H1 (cell line): ENCODE results near the gene PTPN3. TPM values are rescaled to one million over a fixed set of nuclear protein-coding genes. Genes with fewer than 3 reads are reported as not detected.

Experiments used
- CTCF ChIA-PET: fragments of 300-600 bp; sonication (Branson Sonifier 250); formaldehyde crosslinking; loops from one replicate; lab custom pipeline; 2021; ENCODE audit not compliant: partially characterized antibody; lab: Charles Lee
- POLR2A ChIA-PET: fragments of 300-600 bp; sonication (Branson Sonifier 250); formaldehyde crosslinking; loops from one replicate; lab custom pipeline; 2021; ENCODE audit warnings: inconsistent platforms; ENCODE audit not compliant: partially characterized antibody; lab: Charles Lee
- DNase-seq, 2 experiments: peaks; one replicate each; pipeline versions ENCODE4 v3.0.0 to v3.0.0-alpha.2; 2010 to 2022; ENCODE audit warnings: low spot score in 2 of 2, low read depth in 1 of 2, mixed read lengths in 1 of 2
- FAIRE-seq: peaks from 2 replicates; lab custom pipeline; 2011; peaks lifted over from hg19 to GRCh38; lab: Jason Lieb, UNC
- H2AFZ ChIP-seq: 2 replicates; pipeline ENCODE4 v1.8.1; 2012; ENCODE audit warnings: low read length, inconsistent platforms
- H2AK5ac ChIP-seq: 2 replicates; pipeline ENCODE4 v1.6.1; 2013; ENCODE audit warnings: low read depth, low read length
- H2BK120ac ChIP-seq: replicated peaks from 2 replicates; pipeline ENCODE3; 2013; ENCODE audit warnings: low read depth, low read length, inconsistent platforms
- H2BK12ac ChIP-seq: 2 replicates; pipeline ENCODE4 v1.6.1; 2013; ENCODE audit warnings: low read depth, low read length
- H2BK15ac ChIP-seq: 2 replicates; pipeline ENCODE4 v1.6.1; 2013; ENCODE audit warnings: low read length
- H2BK20ac ChIP-seq: 2 replicates; pipeline ENCODE4 v1.6.1; 2013; ENCODE audit warnings: low read length
- H2BK5ac ChIP-seq: 2 replicates; pipeline ENCODE4 v1.6.1; 2013; ENCODE audit warnings: low read depth, low read length
- H3K14ac ChIP-seq: 2 replicates; pipeline ENCODE4 v1.6.1; 2013; ENCODE audit warnings: inconsistent platforms; ENCODE audit not compliant: insufficient read length
- H3K18ac ChIP-seq: 2 replicates; pipeline ENCODE4 v1.6.1; 2013; ENCODE audit warnings: low read length; ENCODE audit errors: extremely low read depth
- H3K23ac ChIP-seq: 2 replicates; pipeline ENCODE4 v1.6.1; 2013; ENCODE audit warnings: inconsistent platforms; ENCODE audit not compliant: insufficient read length
- H3K23me2 ChIP-seq: 2 replicates; pipeline ENCODE4 v1.6.1; 2013; ENCODE audit warnings: low read depth, low read length
- H3K27ac ChIP-seq: 2 replicates; pipeline ENCODE4 v1.6.1; 2011; ENCODE audit warnings: low read depth, low read length, inconsistent platforms
- H3K27me3 ChIP-seq, 4 experiments: replicated peaks in 1 of 4; 1 replicate in 1 of 4; 2 replicates in 3 of 4; pipeline versions ENCODE4 v1.6.1 to v1.8.1; 2011 to 2013; ENCODE audit warnings: low read length in 3 of 4, mild to moderate bottlenecking in 3 of 4, inconsistent platforms in 2 of 4, mixed read lengths in 2 of 4, moderate library complexity in 1 of 4; ENCODE audit not compliant: control insufficient read depth in 3 of 4, insufficient read depth in 3 of 4; ENCODE audit errors: extremely low read depth in 1 of 4
- H3K36me3 ChIP-seq, 4 experiments: 2 replicates each; pipeline versions ENCODE4 v1.6.1 to v1.8.1; 2011 to 2013; ENCODE audit warnings: mild to moderate bottlenecking in 4 of 4, low read length in 3 of 4, moderate library complexity in 2 of 4, control low read depth in 1 of 4, inconsistent platforms in 1 of 4; ENCODE audit not compliant: insufficient read depth in 4 of 4, control insufficient read depth in 2 of 4
- H3K4ac ChIP-seq: replicated peaks from 2 replicates; pipeline ENCODE3; 2013; ENCODE audit warnings: low read length, low read depth, mixed read lengths, inconsistent platforms; ENCODE audit not compliant: insufficient read length
- H3K4me1 ChIP-seq, 4 experiments: replicated peaks in 1 of 4; 1 replicate in 1 of 4; 2 replicates in 3 of 4; pipeline versions ENCODE4 v1.6.1 to v1.8.1; 2011 to 2013; ENCODE audit warnings: low read length in 3 of 4, inconsistent platforms in 2 of 4, mixed read lengths in 1 of 4; ENCODE audit not compliant: insufficient read depth in 4 of 4, control insufficient read depth in 3 of 4
- H3K4me2 ChIP-seq, 2 experiments: 2 replicates each; pipeline versions ENCODE4 v1.6.1 to v1.8.1; 2011 to 2013; ENCODE audit warnings: low read depth in 2 of 2, low read length in 2 of 2, control low read depth in 1 of 2, inconsistent platforms in 1 of 2, mild to moderate bottlenecking in 1 of 2; ENCODE audit not compliant: insufficient read depth in 1 of 2
- H3K4me3 ChIP-seq, 4 experiments: fragments of 200-600, 300-600 bp in 1 of 4; sonication (generic), shearing (Covaris generic), sonication (Bioruptor Twin) in 1 of 4; 2 replicates each; pipeline versions ENCODE4 v1.5.1 to v1.8.1; 2011 to 2016; ENCODE audit warnings: low read length in 4 of 4, low read depth in 3 of 4, control low read depth in 2 of 4, inconsistent platforms in 2 of 4, mild to moderate bottlenecking in 2 of 4, mixed read lengths in 1 of 4, moderate library complexity in 1 of 4; ENCODE audit not compliant: insufficient read depth in 2 of 4; ENCODE audit errors: extremely low read depth in 1 of 4
- H3K56ac ChIP-seq: replicated peaks from 2 replicates; pipeline ENCODE3; 2013; ENCODE audit warnings: low read depth, mild to moderate bottlenecking, mixed read lengths, low read length, inconsistent platforms; ENCODE audit not compliant: insufficient read length
- H3K79me1 ChIP-seq: 2 replicates; pipeline ENCODE4 v1.6.1; 2013; ENCODE audit warnings: low read depth, low read length, control low read depth
- H3K79me2 ChIP-seq, 2 experiments: 2 replicates each; pipeline versions ENCODE4 v1.6.1 to v1.8.1; 2012 to 2013; ENCODE audit warnings: low read length in 2 of 2, mild to moderate bottlenecking in 2 of 2, inconsistent platforms in 1 of 2; ENCODE audit not compliant: insufficient read depth in 2 of 2, control insufficient read depth in 1 of 2
- H3K9ac ChIP-seq, 4 experiments: replicated peaks in 1 of 4; 1 replicate in 1 of 4; 2 replicates in 3 of 4; pipeline versions ENCODE4 v1.6.1 to v1.8.1; 2011 to 2013; ENCODE audit warnings: low read depth in 3 of 4, low read length in 3 of 4, control low read depth in 2 of 4, mild to moderate bottlenecking in 2 of 4, moderate library complexity in 2 of 4, inconsistent platforms in 1 of 4; ENCODE audit errors: extremely low read depth in 1 of 4
- H3K9me3 ChIP-seq, 2 experiments: 2 replicates each; pipeline versions ENCODE4 v1.6.1 to v1.8.1; 2012 to 2013; ENCODE audit warnings: mild to moderate bottlenecking in 2 of 2, moderate library complexity in 2 of 2, control low read depth in 1 of 2, inconsistent platforms in 1 of 2, low read depth in 1 of 2, low read length in 1 of 2, mixed read lengths in 1 of 2; ENCODE audit not compliant: insufficient read depth in 2 of 2
- H4K20me1 ChIP-seq, 2 experiments: replicated peaks in 1 of 2; 2 replicates each; pipeline versions ENCODE3 to v1.8.1; 2011 to 2013; ENCODE audit warnings: inconsistent platforms in 2 of 2, low read length in 2 of 2, mild to moderate bottlenecking in 1 of 2; ENCODE audit not compliant: insufficient read depth in 2 of 2, control insufficient read depth in 1 of 2
- H4K5ac ChIP-seq: 2 replicates; pipeline ENCODE4 v1.6.1; 2013; ENCODE audit warnings: low read length, low read depth, mixed read lengths, inconsistent platforms; ENCODE audit not compliant: insufficient read length
- H4K8ac ChIP-seq: 2 replicates; pipeline ENCODE4 v1.8.0; 2013; ENCODE audit warnings: mild to moderate bottlenecking, moderate library complexity, low read length, inconsistent platforms; ENCODE audit not compliant: insufficient read depth; ENCODE audit errors: extremely low read depth
- H4K91ac ChIP-seq: replicated peaks from 2 replicates; pipeline ENCODE3; 2013; ENCODE audit warnings: low read length, mixed read lengths, inconsistent platforms; ENCODE audit not compliant: insufficient read length
- JUND ChIP-seq: IDR thresholded peaks from 2 replicates; pipeline ENCODE4 v1.6.1; 2011; ENCODE audit warnings: mild to moderate bottlenecking, improper control_type of control experiment, low read length
- KDM1A ChIP-seq: fragments of 200-600, 300-600 bp; sonication (generic); IDR thresholded peaks from 2 replicates; pipeline ENCODE4 v1.7.1; 2016; ENCODE audit warnings: mild to moderate bottlenecking, low read length, borderline replicate concordance
- POLR2A ChIP-seq, 2 experiments: IDR thresholded peaks; 1 replicate in 1 of 2; 2 replicates in 1 of 2; pipeline ENCODE4 v1.6.1; 2011; ENCODE audit warnings: low read depth in 2 of 2, low read length in 2 of 2, mild to moderate bottlenecking in 2 of 2; ENCODE audit errors: control extremely low read depth in 1 of 2
- RAD21 ChIP-seq, 2 experiments: IDR thresholded peaks in 1 of 2; conservative IDR thresholded peaks in 1 of 2; 2 replicates each; pipeline ENCODE4 v1.6.1; 2011; ENCODE audit warnings: low read depth in 2 of 2, low read length in 2 of 2, improper control_type of control experiment in 1 of 2, inconsistent platforms in 1 of 2, mild to moderate bottlenecking in 1 of 2, moderate library complexity in 1 of 2
- SIN3A ChIP-seq, 2 experiments: IDR thresholded peaks in 1 of 2; conservative IDR thresholded peaks in 1 of 2; 2 replicates each; pipeline ENCODE4 v1.6.1; 2011 to 2012; ENCODE audit warnings: low read length in 2 of 2, improper control_type of control experiment in 1 of 2, low read depth in 1 of 2, mild to moderate bottlenecking in 1 of 2
- SRF ChIP-seq: IDR thresholded peaks from 2 replicates; pipeline ENCODE4 v1.6.1; 2011; ENCODE audit warnings: mild to moderate bottlenecking, low read depth, low read length, moderate library complexity
- TBP ChIP-seq: IDR thresholded peaks from 2 replicates; pipeline ENCODE4 v1.6.1; 2011; ENCODE audit warnings: low read depth, low read length, improper control_type of control experiment
- ZNF274 ChIP-seq: IDR thresholded peaks from 2 replicates; pipeline ENCODE4 v1.7.0; 2012; ENCODE audit warnings: low read length, borderline replicate concordance; ENCODE audit errors: extremely low read depth
- WGBS, 2 experiments: shearing (Covaris generic) in 1 of 2; methylation state at CpG; one replicate each; pipeline versions ENCODE4 v1.1.6 to v1.1.7; 2013 to 2015; ENCODE audit warnings: low lambda C conversion rate in 2 of 2, mixed read lengths in 2 of 2, inconsistent platforms in 1 of 2, low coverage in 1 of 2, missing lambda C conversion rate in 1 of 2; ENCODE audit not compliant: insufficient replicate concordance in 2 of 2, insufficient coverage in 1 of 2, insufficient read length in 1 of 2; ENCODE audit errors: extremely low coverage in 1 of 2, missing lambda C conversion rate in 1 of 2; 5-methylcytosine and 5-hydroxymethylcytosine counted together
- polyA plus RNA-seq, 7 experiments: library from polyadenylated mRNA; depleted of rRNA in 3 of 7; stranded (reverse) in 5 of 7; unstranded in 2 of 7; fragments of >200 nt in 5 of 7; fragments of 200-250 nt in 2 of 7; gene quantifications; 1 replicate in 5 of 7; 2 replicates in 1 of 7; 4 replicates in 1 of 7; pipeline versions ENCODE4 v1.2.1 to v1.2.3, GENCODE V29; 2011 to 2013; ENCODE audit warnings: missing spikeins in 2 of 7, mixed read lengths in 2 of 7
- total RNA-seq: library from RNA; stranded (reverse); fragmentation: NEBNext Ultra II Directional; extraction: Animal tissue kit (Norgen Biotek cat#: 25700); gene quantifications from 2 replicates; pipeline ENCODE4 v1.2.1, GENCODE V29; 2021

Gene PTPN3
- total and polyA plus RNA-seq, 2 of the 8 experiments (the other 6 are each of a cell fraction or from before 2014, with no cell fraction given): 2.9 to 3.7 TPM

- no peak overlapping the region for H3K4ac ChIP-seq
- H4K20me1 ChIP-seq: no peaks in the 10 kb centered on the region
- H2BK12ac ChIP-seq: no peak overlapping the region
- H2AK5ac ChIP-seq: no peak overlapping the region
- no peak overlapping the region for H3K56ac ChIP-seq
- no peaks in the 10 kb centered on the region for H3K23me2 ChIP-seq
- H3K4me2 ChIP-seq: no peak overlapping the region
- H3K14ac ChIP-seq: no peak overlapping the region
- no peak overlapping the region for H3K18ac ChIP-seq
- no peaks in the 10 kb centered on the region for H3K36me3 ChIP-seq
- H2AFZ ChIP-seq: no peak overlapping the region
- H4K8ac ChIP-seq: no peak overlapping the region
- no peak overlapping the region for H4K5ac ChIP-seq
- H2BK5ac ChIP-seq: no peak overlapping the region
- H3K79me1 ChIP-seq: no peaks in the 10 kb centered on the region
- ChIA-PET CTCF (interaction anchor here (1.0 to 3.0 kb wide), 3 partner anchors 15 to 41 kb away, joined by 3 to 15 read pairs (median 7); no protein-coding TSS in a partner anchor), POLR2A (no interaction called here)
- no peak overlapping the region for H3K9ac ChIP-seq
- no peak overlapping the region for H2BK15ac ChIP-seq
- FAIRE-seq: no peak
- H3K27me3 ChIP-seq: no peaks in the 10 kb centered on the region
- H3K4me1 ChIP-seq: no peaks in the 10 kb centered on the region
- DNase-seq: no peak
- H3K79me2 ChIP-seq: no peaks in the 10 kb centered on the region
- 96% methylated on average over 5 of the region's 5 CpGs; no CpG with 5 or more reads in 1 of the 2 experiments for WGBS, 2 experiments
- no peak overlapping the region for H4K91ac ChIP-seq
- no peak overlapping the region for H2BK20ac ChIP-seq
- H3K23ac ChIP-seq: no peak overlapping the region
- no peak overlapping the region for H2BK120ac ChIP-seq
- H3K9me3 ChIP-seq: no peaks in the 10 kb centered on the region
- H3K4me3 ChIP-seq: no peak overlapping the region
- no peak overlapping the region for H3K27ac ChIP-seq
- no peak for TF ChIP-seq RAD21 (IDR thresholded peaks at IDR 0.05 in 1 of 2, conservative IDR thresholded peaks at IDR 0.05 in 1 of 2; ENCODE audit: low read depth in 2 of 2, low read length in 2 of 2)
- TF ChIP-seq ZNF274: no peak
- TF ChIP-seq JUND: no peak
- TF ChIP-seq POLR2A (IDR thresholded peaks at IDR 0.05; ENCODE audit: control extremely low read depth in 1 of 2, low read depth in 2 of 2, low read length in 2 of 2): no peak
- no peak for TF ChIP-seq SRF
- TF ChIP-seq TBP: no peak
- no peak for TF ChIP-seq SIN3A (conservative IDR thresholded peaks at IDR 0.05 in 1 of 2, IDR thresholded peaks at IDR 0.05 in 1 of 2; ENCODE audit: low read depth in 1 of 2, low read length in 2 of 2)
- TF ChIP-seq KDM1A: no peak
These were observed 137.3 kb downstream of the PTPN3 start for GRCh38 chr9:109360771-109361170.
